Stimulated activated CD4-positive, alpha-beta T cell treated with anti-CD3 and anti-CD28 coated beads, Interleukin-4, amount 100 ng/mL, for 1 hour (primary cell): ENCODE results near the gene PLEKHG5.
A peak's percentile ranks its signal among the peaks of the same experiment; 100 is the strongest.
"Not testable (repeated sequence)": the region's sequence is repeated elsewhere in the genome, so short reads cannot be mapped to it uniquely, and the experiment has no call there.

Experiments used
- DNase-seq: peaks from one replicate; pipeline ENCODE4 v3.0.0-alpha.2; 2020

Gene PLEKHG5

DNA sequence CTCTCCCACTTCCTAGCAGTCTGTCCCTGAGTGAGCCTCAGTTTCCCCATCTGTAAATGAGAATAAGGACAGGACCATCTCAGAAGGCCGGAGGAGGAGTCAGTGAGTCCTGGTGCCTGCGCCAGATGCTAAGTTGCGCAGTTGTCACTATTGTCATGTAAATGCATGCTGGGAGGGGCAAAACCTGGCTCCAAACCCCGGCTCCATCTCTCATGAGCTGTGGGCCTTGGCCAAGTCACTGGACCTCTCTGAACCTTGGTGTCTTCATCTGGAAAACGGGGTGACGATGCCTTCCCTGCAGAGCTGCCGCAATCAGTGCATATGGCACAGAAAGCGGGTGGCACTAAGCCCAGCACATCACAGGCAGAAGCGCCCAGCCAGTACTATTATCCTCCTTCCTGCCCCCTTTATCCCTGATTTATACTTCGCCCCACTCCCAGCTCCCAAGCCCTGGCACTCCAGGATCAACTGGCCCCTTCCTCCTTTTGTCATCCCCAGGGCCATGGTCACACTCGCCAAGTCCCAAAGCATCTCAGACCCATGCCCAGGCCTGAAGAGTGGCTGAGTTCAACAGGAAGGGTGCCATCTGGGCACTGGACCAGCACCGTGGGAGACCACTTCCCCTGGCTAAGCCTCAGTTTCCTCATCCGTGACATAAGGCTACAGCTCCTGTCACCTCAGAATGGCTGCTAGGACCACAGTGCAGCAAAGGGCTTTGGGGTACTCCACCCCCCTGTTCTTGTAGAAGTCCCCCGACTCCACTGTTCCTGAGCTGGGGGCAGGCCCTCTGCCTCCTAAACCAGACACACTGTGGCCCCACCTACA, 4.3 kb upstream of the PLEKHG5 start:
- no peak for DNase-seq

DNA sequence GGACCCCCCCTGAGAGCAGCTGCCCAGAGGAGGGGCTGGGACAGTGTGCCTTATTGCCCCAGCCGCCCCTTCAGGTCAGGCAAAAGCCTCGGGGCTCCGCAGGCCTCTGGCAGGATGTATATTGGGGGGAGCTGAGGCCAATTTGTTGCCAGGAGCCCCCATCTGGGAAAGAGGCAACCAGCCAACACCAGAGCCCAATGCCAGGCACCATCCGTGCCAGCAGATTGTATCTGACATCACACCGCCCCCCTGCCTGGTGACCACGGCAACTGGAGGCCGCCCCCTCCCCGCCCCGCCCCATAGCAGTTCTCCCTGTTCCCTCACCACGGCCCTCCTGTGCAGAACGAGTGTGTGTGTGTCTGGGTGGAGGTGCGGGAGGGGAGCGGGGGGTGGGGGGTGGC, 3.6 kb upstream of the PLEKHG5 start:
- DNase-seq = no peak

DNA sequence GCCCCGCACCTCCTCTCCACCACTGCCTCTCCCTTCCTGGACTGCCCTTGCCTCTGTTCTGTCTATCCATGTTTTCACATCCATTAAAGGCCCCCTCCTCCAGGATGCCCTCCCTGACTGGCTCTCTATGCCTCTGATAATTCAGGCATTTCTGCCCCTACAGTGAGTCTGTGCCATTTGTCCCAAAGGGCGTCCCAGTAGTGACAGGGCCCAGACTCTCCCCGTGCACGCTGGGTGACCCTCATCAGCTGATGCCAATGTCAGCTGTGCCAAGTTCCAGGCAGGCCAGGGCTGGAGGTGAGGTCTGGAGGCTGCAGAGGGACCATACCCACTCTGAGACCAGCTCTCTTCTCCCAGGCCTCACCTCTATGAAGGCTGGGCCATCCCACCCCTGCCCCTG, 3.2 kb upstream of the PLEKHG5 start:
- no peak for DNase-seq

DNA sequence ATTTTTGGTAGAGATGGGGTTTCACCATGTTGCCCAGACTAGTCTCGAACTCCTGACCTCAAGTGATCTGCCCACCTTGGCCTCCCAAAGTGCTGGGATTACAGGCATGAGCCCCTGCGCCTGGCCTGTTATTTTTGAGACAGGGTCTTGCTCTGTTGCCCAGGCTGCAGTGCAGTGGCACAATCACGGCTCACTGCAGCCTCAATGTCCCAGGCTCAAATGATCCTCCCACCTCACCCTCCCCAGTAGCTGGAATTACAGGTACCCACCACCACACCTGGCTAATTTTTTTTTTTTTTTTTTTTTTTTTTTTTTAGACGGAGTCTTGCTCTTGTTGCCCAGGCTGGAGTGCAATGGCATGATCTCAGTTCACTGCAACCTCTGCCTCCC, 2.4 kb upstream of the PLEKHG5 start:
- DNase-seq = not testable (repeated sequence)

DNA sequence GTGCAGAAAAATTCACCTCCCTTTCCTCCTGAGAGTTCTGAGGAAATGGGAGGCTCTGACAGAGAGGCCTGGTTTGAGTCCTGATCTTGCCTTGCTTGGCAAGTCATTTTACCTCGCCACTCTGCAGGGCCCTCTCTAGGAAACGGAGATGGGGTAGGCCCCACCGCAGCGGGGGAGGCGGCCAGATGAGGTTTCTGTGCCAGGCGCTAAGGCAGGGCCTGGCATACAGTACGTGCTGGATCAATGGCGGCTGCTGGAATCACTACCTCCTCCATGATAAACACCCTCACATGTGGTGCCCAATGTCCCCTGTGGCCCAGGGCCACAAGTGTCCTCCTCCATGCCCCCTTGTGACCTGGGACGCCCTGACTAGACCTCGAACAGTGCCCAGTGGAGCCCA, 499 bp upstream of the PLEKHG5 start:
- DNase-seq = no peak

DNA sequence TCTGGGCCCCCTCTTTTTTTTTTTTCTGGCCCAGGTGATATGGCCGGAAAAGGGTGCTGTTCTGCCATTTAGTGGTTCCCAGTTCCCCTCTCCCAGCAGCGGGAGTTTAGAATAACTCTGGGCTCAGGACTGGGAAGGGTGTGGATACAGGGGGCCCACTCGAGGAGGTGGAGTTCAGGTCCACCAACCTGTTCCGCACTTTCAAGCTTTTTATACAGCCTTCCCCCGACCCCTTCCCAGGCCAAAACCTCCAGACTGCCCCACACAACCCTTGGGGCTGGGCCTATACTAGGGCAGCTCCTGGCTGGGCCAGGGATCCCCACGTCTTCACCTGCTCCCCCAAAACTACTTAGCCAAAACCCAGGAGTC, 402 bp downstream of the PLEKHG5 start:
- DNase-seq = no peak

DNA sequence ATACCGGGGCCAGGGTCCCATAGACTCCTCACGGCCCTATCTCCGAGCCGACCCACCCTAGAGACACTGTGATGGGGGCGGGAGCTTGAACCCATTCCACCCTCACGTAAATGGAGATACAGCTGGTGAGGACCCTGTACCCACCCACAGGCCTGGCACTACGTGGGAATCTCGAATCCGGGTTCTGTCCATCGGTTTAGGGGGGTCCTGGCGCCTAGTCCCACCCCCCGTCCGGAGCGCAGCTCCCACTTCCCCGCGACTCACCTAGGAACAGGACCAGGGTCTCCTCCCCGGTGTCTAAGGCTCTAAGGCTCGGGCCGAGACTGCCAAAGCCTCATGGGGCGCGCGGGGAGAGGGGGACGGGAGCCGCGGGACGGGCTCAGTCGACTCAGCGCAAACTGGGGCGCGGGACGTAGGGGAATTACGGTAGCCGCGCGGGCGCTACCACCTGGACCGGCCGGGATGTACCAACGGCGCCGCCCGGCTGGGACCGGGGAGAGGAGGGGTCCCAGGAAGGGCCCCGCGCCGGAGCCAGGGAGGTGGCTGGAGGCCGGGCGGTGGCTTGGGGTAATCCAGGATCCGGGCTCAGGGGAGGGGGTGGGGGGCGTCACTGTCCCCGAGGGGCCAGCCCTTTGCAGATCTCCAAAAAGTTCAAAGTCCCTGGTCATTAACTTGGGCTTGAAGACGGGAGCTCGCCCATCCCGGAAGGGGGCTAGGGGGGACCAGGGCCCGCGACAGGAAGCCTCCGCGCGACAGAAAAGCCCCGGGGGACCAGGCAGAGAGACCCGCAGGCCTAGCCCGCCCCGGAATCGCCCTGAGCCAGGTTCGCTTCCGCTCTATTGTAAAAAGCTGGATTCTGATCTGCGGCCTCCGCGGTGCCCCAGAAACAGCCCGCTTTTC, 1.0 kb downstream of the PLEKHG5 start:
- DNase-seq = peak; percentile 65

DNA sequence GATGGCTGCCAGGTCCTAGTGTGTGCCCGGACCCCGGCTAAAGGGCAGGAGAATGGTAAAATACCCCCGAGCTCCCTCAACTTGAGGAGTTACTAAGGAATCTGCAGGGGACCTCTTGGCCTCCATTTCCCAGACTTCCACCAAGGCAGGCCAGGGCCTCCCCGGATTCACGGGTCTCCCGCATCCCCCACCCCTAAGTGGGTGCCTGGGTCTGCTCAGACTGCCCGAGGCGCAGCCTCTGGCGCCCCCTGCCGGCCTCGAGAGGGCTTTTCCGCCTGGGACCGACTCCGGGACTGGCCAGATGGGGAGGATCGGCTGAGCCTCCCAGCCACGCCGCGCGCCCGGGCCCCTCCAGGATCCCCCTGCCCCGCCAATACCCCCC, 1.7 kb downstream of the PLEKHG5 start:
- peak; percentile 79 for DNase-seq

DNA sequence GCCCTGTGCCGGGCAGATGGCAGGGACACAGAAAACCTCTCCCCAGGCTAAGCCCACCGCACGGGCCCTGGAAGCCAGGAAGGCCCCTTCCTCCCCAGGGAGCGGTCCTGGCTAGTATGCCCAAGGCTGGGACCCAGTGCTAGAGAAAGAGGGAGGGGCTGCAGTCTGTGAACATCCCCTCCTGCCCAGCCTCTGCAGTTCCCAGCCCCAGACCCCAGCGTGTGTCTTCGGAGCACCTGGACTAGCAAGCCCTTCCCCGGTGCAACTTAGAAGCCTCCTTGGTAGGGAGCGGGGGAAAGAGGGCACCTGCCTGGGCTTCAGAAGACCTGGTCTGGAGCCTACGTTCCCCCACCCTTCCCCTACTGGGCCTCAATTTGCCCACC, 2.1 kb downstream of the PLEKHG5 start:
- DNase-seq = no peak

DNA sequence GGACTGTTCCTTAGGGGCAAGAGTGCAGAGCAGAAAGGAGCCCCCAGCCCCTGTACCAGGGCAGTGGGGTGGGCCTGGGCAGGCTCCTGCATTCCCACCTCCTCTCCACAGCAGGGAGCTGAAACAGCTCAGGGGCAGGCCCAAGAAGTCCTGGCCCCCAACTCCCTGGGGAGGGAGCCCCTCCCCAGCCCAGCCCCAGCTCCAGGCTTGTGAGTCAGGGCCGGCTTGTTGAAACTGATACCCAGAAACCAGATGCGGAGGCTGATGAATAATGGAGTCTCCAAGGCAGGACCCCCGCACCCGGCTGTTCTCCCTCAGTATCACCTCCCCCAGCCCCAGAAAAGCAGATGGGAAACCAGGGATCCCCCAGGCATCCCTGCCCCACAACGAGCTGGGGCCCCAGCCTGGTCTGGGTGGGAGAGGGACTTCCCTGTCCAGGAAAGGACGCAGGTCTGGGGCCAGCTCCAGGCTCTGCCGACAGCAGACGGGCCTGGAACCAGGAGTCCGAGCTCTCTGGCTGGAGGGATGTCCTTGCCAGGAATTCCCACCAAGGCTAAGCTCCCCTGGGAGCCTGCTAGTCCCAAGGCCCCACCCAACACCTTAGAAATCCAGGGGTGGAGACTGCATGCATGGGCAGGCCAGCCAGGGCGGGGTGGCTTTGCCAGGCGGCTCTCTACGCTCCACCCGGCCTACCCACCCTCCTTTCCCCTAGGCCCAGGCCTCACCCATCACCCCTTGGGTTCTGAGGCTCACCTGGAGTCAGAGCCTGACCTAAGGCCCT, 2.7 kb downstream of the PLEKHG5 start:
- DNase-seq = no peak

DNA sequence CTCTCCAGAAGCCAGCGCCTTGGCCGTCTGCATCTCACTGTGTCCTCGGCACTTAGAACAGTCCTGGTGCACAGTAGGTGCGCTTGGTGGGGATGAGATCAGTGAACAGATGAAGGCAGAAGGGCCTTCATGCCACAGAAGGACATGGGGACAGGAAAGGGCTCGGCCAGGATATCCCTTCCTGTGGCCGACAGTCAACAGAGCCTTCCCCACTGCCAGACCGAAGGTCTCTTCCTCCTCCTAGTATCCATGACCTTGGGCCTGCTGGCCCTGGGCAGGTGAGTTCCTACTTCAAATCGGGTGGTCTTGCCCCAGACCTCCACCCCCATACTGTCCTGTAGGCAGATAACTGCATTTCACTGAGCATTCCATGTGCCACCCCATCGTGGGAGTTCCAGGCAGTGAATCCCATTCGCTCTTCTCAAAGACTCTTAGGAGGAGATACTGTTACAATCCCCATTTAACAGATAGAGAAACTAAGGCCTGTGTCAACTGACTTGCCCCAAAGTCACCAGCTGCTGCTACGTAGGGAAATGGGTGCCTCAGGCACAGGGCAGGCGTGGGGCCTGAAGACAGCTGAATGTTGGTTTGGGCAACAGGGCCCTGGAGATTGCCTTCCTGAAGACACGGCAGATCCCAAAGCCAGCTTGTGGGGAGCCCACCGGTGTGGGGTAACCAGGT, 3.5 kb downstream of the PLEKHG5 start:
- DNase-seq = no peak

DNA sequence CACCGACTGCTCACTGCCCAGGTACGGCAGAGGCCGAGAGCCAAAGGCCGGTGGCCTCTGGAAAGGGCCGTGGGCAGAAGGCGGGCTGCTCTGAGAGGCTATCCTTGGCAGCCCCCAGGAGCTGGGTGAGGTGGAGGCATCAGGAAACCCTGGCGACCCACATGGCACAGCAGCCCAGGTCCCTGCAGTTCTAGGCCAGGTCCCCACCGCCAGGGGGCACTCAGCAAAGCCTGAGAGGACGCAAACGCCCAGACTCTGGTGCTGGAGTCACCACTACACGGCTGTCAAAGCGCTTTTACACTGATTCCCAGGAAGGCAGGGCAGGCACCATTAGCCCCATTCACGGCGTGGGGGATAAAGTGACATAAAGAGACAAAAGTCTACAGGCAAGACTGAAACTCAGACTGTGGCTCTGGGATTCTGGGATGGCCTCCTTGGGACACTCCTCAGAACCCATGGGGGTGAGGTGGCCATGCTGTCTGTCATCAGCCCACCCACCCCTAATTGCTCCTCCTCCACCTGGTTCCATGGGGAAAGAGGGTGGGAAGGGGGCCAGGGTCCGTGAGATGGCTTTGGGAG, 4.9 kb downstream of the PLEKHG5 start:
- DNase-seq = peak; percentile 90

DNA sequence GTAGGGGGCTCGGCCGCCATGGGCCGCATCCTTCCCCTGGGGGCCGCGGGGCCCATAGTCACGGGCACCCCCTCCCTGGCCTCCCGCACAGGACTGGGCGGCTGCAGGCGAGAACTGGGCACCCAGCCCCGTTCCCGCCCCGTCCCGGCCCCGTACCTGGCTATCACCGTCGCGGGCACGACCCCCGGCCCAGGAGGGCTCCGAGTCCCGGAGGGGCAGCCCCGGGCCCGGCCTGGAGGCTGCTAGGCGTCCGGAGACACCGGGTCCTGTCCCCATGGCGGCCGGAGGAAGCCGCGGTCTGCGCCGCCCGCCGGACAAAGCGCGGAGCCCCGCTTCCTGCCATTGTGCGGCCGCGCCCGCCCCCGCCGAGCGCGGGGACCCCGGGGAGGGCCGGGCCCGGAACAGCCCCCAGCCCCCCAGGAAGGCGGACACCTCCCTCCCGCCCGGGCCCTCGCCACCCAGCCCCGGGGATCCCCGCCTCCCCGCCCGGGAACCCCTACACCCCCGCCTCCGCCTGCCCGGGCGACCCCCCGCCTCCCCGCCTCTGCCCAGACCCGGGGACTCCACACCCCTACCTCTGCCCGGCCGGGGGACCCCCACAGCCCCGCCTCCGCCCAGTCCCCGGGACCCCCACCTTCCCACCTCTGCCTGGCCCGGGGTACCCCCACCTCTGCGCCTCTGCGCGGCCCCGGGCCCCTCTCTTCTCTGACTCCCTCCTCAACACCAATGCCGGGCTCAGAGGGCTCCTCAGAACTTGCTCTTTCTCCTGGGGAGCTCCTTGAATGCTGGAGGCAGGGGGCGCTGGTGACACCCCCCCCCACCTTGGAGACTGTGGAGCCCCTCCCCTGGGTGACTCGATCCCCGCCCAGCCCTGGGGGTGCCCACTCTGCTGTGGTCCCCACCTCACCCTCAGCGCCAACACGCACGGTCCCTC, 6.0 kb downstream of the PLEKHG5 start:
- no peak for DNase-seq

DNA sequence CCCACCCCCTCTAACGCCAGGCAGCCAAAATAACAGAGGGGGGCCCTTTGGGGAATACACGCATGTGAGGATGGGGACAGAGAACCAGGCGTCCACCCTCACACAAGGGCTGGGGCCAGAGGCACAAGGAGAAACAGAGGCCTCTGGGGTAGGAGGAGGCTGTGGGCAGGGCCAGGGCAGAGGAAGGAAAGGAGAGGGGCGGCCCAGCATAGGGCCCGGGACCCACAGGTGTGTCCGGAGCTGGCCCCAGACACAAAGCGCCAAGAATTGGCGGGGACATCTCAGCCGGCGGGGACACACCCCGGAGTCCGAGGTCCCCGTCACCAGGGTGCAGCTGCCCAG, 6.7 kb downstream of the PLEKHG5 start:
- DNase-seq = no peak

DNA sequence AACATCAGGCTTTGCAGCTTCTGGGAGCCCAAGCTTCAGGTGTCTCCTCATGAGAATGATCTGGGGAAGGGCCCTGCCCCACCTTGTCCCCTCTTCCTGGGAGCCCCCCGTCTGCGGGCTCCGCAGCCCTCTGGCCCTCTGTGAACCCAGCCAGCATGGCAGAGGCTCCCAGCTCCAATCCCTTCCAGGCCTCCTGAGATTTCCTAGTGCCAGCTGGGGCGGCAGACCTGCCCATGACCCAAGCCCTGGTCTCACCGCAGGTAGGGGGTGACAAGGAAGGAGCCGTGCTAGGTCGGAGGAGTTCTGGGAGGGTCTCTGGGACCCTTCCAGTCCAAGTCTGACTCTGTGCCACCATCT, 7.7 kb downstream of the PLEKHG5 start:
- DNase-seq = no peak

DNA sequence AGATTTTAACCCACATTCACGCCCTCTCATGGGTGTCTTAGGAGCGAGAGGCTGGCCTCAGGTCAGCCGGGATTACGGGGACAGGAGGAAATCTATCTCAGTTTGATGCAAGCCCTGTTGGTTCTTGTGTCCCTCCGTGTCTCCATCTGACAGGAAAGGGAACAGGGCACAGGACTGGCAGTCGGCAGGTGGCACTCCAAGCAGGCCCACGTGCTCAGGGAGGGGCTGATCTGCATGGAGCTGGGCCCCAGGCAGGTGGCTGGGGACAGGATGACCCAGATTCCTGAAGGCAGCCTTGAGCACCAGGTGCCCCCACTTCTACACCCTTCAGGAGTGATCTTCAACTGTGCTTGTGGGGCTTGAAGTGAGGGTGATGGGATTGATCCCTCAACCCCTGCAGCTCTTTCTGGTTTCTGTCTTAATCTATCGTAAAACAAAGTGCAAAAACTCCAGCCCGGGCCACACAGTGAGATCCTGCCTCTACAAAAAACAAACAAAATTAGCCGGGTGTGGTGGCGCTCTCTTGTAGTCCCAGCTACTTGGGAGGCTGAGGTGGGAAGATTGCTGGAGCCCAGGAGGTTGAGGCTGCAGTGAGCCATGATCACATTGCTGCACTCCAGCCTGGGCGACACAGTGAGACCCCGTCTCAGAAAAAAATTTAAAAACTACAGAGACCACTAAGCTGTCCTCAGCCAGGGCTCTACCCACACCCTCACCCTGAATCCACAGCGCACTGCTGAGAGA, 8.3 kb downstream of the PLEKHG5 start:
- DNase-seq = no peak

DNA sequence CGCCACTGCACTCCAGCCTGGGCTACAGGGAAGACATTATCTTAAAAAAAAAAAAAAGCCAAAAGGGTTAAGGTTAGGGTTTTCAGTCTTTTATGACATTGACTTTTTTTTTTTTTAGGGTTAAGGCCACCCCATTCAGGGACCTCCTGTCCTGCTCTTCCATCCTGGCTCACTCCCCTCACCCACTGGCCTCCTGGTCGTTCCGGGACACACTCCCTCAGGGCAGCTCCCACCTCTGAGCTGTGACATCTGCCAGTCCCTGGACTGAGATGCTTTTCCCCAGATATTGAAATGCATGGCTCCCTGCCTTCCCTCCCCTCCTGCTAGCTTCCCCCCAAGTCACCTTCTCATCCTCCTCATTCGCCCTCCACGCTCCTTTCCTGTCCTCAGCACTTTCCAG, 9.6 kb downstream of the PLEKHG5 start:
- no peak for DNase-seq

DNA sequence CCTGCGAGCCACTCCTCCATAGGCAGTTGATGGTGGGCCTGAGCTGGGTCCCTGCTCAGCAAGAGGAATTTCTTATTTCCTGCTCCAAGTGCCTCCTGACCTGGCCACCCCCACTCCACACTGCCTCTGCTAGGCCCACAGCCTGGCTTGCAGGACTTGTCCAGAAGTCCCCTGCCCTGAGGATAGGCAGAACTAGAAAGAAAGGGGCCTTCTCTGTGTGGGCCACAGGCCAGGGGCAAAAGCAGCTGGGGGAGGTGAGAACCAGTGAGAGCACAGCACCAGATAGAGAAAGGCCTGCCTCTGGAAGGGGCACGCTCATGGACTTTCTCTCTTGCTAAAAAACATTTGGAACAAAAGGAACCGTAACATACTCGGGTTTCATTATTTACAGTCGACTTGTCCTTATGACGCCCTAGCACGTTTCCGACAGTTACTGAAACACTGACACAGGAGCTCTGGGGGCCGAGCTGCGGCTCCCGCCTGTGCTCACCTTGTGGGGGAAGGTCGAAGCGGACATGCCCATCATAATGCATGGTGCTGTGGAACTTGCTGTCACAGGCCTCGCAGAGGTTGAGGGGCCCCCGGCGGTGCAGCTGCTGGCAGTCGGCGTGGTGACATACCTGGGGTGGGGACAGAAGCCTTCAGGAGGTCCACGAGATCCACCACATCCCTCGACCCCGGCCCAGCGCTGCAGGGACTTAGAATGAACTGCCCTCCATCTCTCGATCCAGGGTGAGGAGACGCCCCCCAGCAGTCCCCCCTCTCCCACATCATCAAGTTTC, 14.2 kb downstream of the PLEKHG5 start:
- no peak for DNase-seq

DNA sequence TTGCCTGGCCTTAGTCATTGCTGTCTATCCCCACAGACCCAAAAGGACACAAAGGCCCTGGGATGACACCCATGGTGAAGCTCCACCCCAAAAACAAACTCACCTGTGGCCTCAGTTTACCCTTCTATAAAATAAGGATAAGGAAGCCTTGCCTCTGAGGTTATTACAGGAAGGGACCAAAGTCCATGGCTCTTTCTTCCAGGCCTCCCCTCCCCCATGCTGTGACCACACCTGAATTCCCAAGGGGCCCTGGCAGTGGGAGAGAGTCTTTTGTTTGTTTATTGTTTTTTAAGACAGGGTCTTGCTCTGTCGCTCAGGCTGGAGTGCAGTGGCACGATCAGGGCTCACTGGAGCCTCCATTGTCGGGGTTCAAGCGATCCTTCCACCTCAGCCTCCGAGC, 15.0 kb downstream of the PLEKHG5 start:
- no peak for DNase-seq
